ENCODE data around the gene RNF111.
"Not testable (repeated sequence)": the region's sequence is repeated elsewhere in the genome, so short reads cannot be mapped to it uniquely, and the experiment has no call there.

Gene RNF111

DNA sequence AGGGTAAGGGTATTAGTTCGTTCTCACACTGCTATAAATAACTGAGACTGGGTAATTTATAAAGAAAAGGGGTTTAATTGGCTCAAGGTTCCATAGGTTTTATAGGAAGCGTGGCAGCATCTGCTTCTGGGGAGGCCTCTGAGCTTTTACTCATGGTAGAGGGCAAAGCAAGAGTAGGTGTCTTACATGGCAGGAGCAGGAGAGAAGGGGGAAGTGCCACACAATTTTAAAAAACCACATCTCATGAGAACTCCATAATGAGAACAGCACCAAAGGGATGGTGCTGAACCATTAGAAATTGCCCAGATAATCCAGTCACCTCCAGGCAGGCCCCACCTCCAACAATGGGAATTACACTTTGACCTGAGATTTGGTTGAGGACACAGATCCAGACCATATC is 12.2 kb downstream of the RNF111 start:
- no peak overlapping the region for H3K4me3 ChIP-seq (ENCODE audit: insufficient read depth, low read depth, low read length)
- H3K27ac ChIP-seq (ENCODE audit: insufficient read depth, low read depth, low read length, poor library complexity, severe bottlenecking): no peak overlapping the region
- H3K36me3 ChIP-seq (ENCODE audit: control insufficient read depth, insufficient read depth, low read length): no peaks in the 10 kb centered on the region
- 95 to 97% methylated on average over 2 of the region's 2 CpGs for WGBS, 2 experiments
- no peaks in the 10 kb centered on the region for H3K9me3 ChIP-seq (ENCODE audit: control insufficient read depth, low read length)
- H3K27me3 ChIP-seq (ENCODE audit: control insufficient read depth, insufficient read depth, low read length, poor library complexity, severe bottlenecking): no peaks in the 10 kb centered on the region
- no peaks in the 10 kb centered on the region for H3K4me1 ChIP-seq (ENCODE audit: control insufficient read depth, insufficient read depth, low read length)

DNA sequence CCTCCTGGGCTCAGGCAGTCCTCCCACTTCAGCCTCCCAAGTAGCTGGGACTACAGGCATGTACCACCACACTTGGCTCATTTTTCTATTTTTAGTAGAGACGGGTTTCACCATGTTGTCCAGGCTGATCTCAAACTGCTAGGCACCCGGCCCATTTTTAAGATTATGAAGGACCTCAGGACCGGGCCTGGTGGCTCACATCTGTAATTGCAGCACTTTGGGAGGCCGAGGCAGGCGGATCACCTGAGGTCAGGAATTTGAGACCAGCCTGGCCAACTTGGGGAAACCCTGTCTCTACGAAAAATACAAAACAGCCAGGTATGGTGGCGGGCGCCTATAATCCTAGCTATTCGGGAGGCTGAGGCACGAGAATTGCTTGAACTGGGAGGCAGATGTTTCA is 12.8 kb downstream of the RNF111 start:
- H3K9me3 ChIP-seq (ENCODE audit: control insufficient read depth, low read length); H3K4me3 ChIP-seq (ENCODE audit: insufficient read depth, low read depth, low read length); H3K27me3 ChIP-seq (ENCODE audit: control insufficient read depth, insufficient read depth, low read length, poor library complexity, severe bottlenecking); H3K36me3 ChIP-seq (ENCODE audit: control insufficient read depth, insufficient read depth, low read length); H3K27ac ChIP-seq (ENCODE audit: insufficient read depth, low read depth, low read length, poor library complexity, severe bottlenecking); H3K4me1 ChIP-seq (ENCODE audit: control insufficient read depth, insufficient read depth, low read length): not testable (repeated sequence)
- WGBS, 2 experiments: 92 to 95% methylated on average over 10 of the region's 10 CpGs

DNA sequence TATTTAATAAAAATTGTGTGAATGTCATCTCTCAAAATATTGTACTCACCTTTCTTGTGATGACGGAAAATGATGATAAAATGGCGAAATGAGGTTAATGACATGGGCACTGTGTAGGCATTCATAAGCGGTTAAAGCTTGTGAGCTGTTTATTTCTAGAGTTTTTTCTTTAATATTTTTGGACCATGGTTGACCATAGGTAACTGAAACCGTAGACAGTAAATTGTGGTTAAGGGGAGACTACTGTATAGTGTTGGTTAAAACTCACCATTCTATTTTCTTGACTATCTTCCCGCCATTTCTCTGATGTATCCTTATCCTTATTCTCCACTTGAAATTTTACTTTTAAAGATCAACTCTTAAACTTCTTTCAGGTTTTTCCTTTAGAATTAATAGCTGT is 14.5 kb downstream of the RNF111 start:
- no peaks in the 10 kb centered on the region for H3K36me3 ChIP-seq (ENCODE audit: control insufficient read depth, insufficient read depth, low read length)
- no peaks in the 10 kb centered on the region for H3K4me1 ChIP-seq (ENCODE audit: control insufficient read depth, insufficient read depth, low read length)
- no peaks in the 10 kb centered on the region for H3K27me3 ChIP-seq (ENCODE audit: control insufficient read depth, insufficient read depth, low read length, poor library complexity, severe bottlenecking)
- H3K27ac ChIP-seq (ENCODE audit: insufficient read depth, low read depth, low read length, poor library complexity, severe bottlenecking): no peak overlapping the region
- WGBS, 2 experiments: 97% methylated on average over 5 of the region's 5 CpGs
- H3K4me3 ChIP-seq (ENCODE audit: insufficient read depth, low read depth, low read length): no peak overlapping the region
- H3K9me3 ChIP-seq (ENCODE audit: control insufficient read depth, low read length): no peaks in the 10 kb centered on the region

DNA sequence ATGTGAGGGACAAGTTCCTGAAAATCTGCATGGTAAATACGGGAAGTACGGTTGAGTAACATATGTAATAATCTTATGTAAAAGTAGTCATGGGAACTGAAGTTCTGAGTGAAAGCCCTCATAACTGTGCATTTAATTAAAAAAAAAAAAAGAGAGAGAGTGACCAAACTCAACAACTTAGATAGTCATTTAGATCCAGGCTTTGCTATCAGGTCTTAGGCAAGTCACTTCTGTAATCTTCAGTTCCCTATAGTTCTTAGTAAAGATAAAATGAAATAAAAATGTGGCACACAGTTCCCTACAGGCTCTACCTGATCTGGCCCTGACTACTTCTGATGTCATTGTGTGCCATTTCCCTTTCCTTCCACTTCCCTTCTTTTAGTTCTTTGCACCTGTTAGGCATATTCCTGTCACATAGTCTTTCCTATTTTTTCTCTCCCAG is 15.0 kb downstream of the RNF111 start:
- no peaks in the 10 kb centered on the region for H3K27me3 ChIP-seq (ENCODE audit: control insufficient read depth, insufficient read depth, low read length, poor library complexity, severe bottlenecking)
- H3K4me1 ChIP-seq (ENCODE audit: control insufficient read depth, insufficient read depth, low read length): no peaks in the 10 kb centered on the region
- no peaks in the 10 kb centered on the region for H3K36me3 ChIP-seq (ENCODE audit: control insufficient read depth, insufficient read depth, low read length)
- WGBS, 2 experiments: 90 to 100% methylated on average over 2 of the region's 2 CpGs
- no peaks in the 10 kb centered on the region for H3K9me3 ChIP-seq (ENCODE audit: control insufficient read depth, low read length)
- H3K27ac ChIP-seq (ENCODE audit: insufficient read depth, low read depth, low read length, poor library complexity, severe bottlenecking): no peak overlapping the region
- H3K4me3 ChIP-seq (ENCODE audit: insufficient read depth, low read depth, low read length): no peak overlapping the region

DNA sequence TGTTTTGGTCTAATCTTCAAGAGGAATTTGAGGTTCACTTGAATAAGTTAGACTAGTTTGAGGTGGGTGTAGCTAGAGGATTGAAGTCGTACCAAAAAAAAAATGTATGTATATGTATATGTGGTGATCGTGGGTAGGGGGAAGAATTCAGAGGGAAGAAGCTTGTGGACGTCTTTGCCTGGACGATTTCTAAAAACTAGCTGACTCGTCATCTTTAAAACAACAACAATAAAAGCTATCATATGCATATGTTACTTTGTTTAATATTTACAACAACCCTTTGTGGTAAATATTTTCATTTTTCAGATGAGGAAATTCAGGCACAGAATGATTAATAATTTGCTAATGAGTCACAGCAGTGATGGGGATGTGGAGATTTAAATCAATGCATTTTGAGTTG is 18.1 kb downstream of the RNF111 start:
- no peaks in the 10 kb centered on the region for H3K27me3 ChIP-seq (ENCODE audit: control insufficient read depth, insufficient read depth, low read length, poor library complexity, severe bottlenecking)
- no peak overlapping the region for H3K4me3 ChIP-seq (ENCODE audit: insufficient read depth, low read depth, low read length)
- 87 to 100% methylated on average over 2 to 3 of the region's 5 CpGs for WGBS, 2 experiments

DNA sequence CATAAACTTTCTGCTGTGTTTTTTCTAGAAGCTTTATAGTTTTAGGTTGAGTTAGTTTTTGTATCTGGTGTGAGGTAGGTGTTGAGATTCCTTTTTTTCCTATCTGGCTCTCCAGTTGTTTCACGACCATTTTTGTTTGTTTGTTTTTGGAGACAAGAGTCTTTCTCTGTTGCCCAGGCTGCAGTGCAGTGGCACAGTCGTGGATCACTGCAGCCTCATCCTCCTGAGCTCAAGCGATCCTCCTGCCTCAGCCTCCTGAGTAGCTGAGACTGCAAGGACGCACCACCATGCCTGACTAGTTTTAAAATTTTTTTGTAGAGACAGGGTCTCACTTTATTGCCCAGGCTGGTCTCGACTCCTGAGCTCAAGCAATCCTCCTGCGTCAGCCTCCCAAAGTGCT is 20.6 kb downstream of the RNF111 start:
- H3K27me3 ChIP-seq (ENCODE audit: control insufficient read depth, insufficient read depth, low read length, poor library complexity, severe bottlenecking): no peaks in the 10 kb centered on the region

More for the DNA sequence above, 18.1 kb downstream of the RNF111 start:
- Histone ChIP-seq H3K4me1 (ENCODE audit: control insufficient read depth, insufficient read depth, low read length) (no peaks in the 10 kb centered on the region), H3K9me3 (ENCODE audit: control insufficient read depth, low read length) (no peaks in the 10 kb centered on the region), H3K36me3 (ENCODE audit: control insufficient read depth, insufficient read depth, low read length) (no peaks in the 10 kb centered on the region), H3K27ac (ENCODE audit: insufficient read depth, low read depth, low read length, poor library complexity, severe bottlenecking) (no peak overlapping the region)

DNA sequence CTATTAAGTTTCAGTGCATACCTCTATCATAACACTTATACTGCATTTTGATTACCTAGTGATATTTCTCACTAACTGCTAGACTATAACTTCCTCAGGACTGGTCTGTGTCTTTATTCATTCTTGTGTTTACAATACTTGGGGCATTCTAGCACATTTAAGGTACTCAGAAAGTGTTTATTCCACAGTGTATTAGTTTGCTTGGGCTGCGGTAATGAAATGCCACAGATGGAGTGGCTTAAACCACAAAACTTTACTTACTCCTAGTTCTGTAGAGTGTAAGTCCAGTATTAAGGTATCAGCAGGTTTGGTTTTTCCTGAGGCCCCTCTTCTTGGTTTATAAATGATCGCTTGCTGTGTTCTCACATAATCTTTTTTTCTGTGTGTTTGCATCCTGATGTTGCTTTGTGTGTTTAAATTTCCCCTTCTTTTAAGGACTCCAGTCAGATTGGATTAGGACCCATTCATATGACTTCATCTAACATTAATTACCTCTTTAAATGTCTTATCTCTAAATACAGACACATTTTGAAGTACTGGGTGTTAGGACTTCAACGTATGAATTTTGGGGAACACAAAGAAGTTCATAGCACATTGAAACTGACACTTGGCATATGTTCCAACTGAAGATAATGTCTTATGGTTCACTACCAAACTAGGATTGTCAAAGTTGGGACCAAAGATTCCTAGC is 23.9 kb downstream of the RNF111 start:
- Histone ChIP-seq H3K27me3 (ENCODE audit: control insufficient read depth, insufficient read depth, low read length, poor library complexity, severe bottlenecking) (no peaks in the 10 kb centered on the region), H3K9me3 (ENCODE audit: control insufficient read depth, low read length) (no peaks in the 10 kb centered on the region), H3K4me1 (ENCODE audit: control insufficient read depth, insufficient read depth, low read length) (no peaks in the 10 kb centered on the region), H3K4me3 (ENCODE audit: insufficient read depth, low read depth, low read length) (no peak overlapping the region), H3K27ac (ENCODE audit: insufficient read depth, low read depth, low read length, poor library complexity, severe bottlenecking) (no peak overlapping the region), H3K36me3 (ENCODE audit: control insufficient read depth, insufficient read depth, low read length) (peaks cover under 1% of the 10 kb centered on the region)
- WGBS, 2 experiments: 94 to 100% methylated on average over 2 to 3 of the region's 3 CpGs

More for the DNA sequence above, 20.6 kb downstream of the RNF111 start:
- no peak overlapping the region for H3K27ac ChIP-seq (ENCODE audit: insufficient read depth, low read depth, low read length, poor library complexity, severe bottlenecking)
- no peaks in the 10 kb centered on the region for H3K9me3 ChIP-seq (ENCODE audit: control insufficient read depth, low read length)
- WGBS, 2 experiments: 92 to 96% methylated on average over 6 of the region's 6 CpGs
- no peaks in the 10 kb centered on the region for H3K36me3 ChIP-seq (ENCODE audit: control insufficient read depth, insufficient read depth, low read length)
- no peaks in the 10 kb centered on the region for H3K4me1 ChIP-seq (ENCODE audit: control insufficient read depth, insufficient read depth, low read length)
- no peak overlapping the region for H3K4me3 ChIP-seq (ENCODE audit: insufficient read depth, low read depth, low read length)

DNA sequence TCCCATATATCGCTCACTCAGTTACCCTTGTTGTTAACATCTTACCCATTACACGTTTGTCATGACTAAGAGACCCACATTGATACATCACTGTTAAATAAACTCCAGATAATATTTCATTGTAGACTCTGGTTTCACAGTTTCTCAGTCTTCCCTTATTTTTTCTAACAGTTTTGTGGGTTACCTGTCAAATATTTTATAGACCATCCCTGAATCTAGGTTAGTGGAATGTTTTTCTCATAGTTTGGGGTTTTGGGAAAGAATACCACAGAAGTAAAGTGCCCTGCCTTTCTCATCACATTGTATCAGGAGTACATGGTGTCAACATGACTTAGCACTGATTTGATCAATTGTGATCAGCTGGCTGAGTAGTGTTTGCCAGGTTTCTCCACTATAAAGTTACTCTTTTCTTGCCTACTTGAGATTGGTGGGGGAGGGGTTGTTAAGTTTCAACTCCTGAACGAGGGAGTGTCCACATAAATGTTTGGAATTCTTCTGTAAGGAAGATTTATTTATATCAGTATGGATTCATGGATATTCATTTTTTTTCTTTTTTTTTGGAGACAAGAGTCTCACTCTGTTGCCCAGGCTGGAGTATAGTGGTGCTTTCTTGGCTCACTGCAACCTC is 25.9 kb downstream of the RNF111 start:
- WGBS, 2 experiments: 94 to 99% methylated on average over 3 of the region's 3 CpGs
- H3K4me3 ChIP-seq (ENCODE audit: insufficient read depth, low read depth, low read length): no peak overlapping the region
- H3K36me3 ChIP-seq (ENCODE audit: control insufficient read depth, insufficient read depth, low read length): peaks cover 5% of the 10 kb centered on the region
- no peaks in the 10 kb centered on the region for H3K9me3 ChIP-seq (ENCODE audit: control insufficient read depth, low read length)
- H3K27me3 ChIP-seq (ENCODE audit: control insufficient read depth, insufficient read depth, low read length, poor library complexity, severe bottlenecking): no peaks in the 10 kb centered on the region
- H3K27ac ChIP-seq (ENCODE audit: insufficient read depth, low read depth, low read length, poor library complexity, severe bottlenecking): no peak overlapping the region
- H3K4me1 ChIP-seq (ENCODE audit: control insufficient read depth, insufficient read depth, low read length): no peaks in the 10 kb centered on the region

DNA sequence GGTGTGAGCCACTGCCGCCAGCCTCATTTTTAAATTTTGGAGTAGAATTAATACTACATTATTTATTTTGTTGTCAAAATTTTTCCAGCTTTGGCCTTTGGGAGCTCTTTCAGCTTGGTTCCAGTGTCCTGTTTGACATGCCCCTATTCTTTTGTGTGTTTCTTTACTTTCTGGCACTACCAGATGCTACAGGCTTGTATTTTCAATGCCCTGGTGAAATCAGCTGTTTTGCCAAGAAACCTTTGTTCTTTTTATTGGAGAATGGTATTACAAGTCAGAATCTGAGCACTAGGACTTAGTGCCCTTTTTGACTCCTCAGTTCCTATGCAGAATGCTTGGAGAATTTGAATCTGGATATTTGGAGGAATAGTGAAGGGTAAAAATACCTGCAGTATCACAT is 26.6 kb downstream of the RNF111 start:
- Histone ChIP-seq H3K27ac (ENCODE audit: insufficient read depth, low read depth, low read length, poor library complexity, severe bottlenecking) (no peak overlapping the region), H3K9me3 (ENCODE audit: control insufficient read depth, low read length) (no peaks in the 10 kb centered on the region), H3K27me3 (ENCODE audit: control insufficient read depth, insufficient read depth, low read length, poor library complexity, severe bottlenecking) (no peaks in the 10 kb centered on the region), H3K4me3 (ENCODE audit: insufficient read depth, low read depth, low read length) (no peak overlapping the region), H3K4me1 (ENCODE audit: control insufficient read depth, insufficient read depth, low read length) (no peaks in the 10 kb centered on the region), H3K36me3 (ENCODE audit: control insufficient read depth, insufficient read depth, low read length) (peaks cover 5% of the 10 kb centered on the region)
- 95 to 100% methylated on average over 1 of the region's 1 CpG for WGBS, 2 experiments

DNA sequence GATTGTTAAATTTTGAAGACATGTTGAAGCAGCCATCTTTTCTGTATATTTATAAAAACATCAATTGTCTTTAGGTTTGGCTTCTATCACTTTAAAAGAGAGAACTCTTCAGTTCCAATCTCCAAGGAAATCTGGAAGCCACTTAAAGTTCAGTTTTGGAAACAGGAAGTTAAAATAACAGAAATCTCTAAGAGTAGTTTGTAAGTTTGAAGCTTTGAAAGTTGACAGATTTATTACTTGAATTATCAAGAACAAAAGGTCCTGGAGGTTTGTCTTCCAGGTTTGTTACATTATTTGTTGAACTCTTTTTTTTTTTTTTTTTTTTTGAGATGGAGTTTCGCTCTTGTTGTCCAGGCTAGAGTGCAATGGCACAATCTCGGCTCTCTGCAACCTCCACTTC is 30.0 kb downstream of the RNF111 start:
- Histone ChIP-seq H3K27ac (ENCODE audit: insufficient read depth, low read depth, low read length, poor library complexity, severe bottlenecking) (no peak overlapping the region), H3K4me1 (ENCODE audit: control insufficient read depth, insufficient read depth, low read length) (no peaks in the 10 kb centered on the region), H3K4me3 (ENCODE audit: insufficient read depth, low read depth, low read length) (no peak overlapping the region), H3K27me3 (ENCODE audit: control insufficient read depth, insufficient read depth, low read length, poor library complexity, severe bottlenecking) (no peaks in the 10 kb centered on the region), H3K36me3 (ENCODE audit: control insufficient read depth, insufficient read depth, low read length) (peaks cover 5% of the 10 kb centered on the region), H3K9me3 (ENCODE audit: control insufficient read depth, low read length) (no peaks in the 10 kb centered on the region)
- 93 to 94% methylated on average over 2 of the region's 2 CpGs for WGBS, 2 experiments
